PC-3 (cell line): ENCODE measurements around the gene USP3.

Source experiments
- EZH2 ChIP-seq: fragments of 300-600 bp; sonication (generic); IDR thresholded peaks from one replicate; pipeline ENCODE4 v1.6.1; 2017; ENCODE audit warnings: antibody characterized with exemption, mild to moderate bottlenecking, low read length; ENCODE audit not compliant: unreplicated experiment
- EZH2phosphoT487 ChIP-seq: fragments of 300-600 bp; sonication (generic); IDR thresholded peaks from 2 replicates; pipeline ENCODE4 v1.6.1; 2018; ENCODE audit warnings: mild to moderate bottlenecking, antibody characterized with exemption, low read length, borderline replicate concordance
- TF ChIP-seq, protein P1 (sequence below): fragments of 300-600 bp; sonication (generic); conservative IDR thresholded peaks from 2 replicates; pipeline ENCODE4 v1.5.1; 2017; ENCODE audit warnings: antibody characterized with exemption, low read depth, mild to moderate bottlenecking, low read length

DNA sequence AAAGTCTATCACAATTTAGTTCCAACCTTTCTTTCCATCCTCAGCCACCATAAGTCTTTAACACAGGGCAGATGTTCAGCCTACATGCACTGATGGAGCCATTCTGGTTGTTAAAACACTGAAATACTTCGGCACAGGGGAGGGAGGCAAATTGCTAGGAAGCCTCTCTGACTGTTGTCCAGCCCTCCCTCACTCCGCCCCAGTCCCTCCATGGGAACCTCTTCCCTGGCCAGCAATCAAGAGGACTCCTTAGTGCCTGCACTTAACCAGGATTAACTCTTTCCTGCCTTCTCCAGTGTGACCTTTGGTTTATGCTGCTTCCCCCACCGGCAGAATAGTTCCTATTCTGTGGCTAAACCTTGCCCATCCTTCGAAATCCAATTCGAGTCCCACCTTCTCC lies 47.0 kb upstream of the USP3 start:
- TF ChIP-seq, protein P1, sequence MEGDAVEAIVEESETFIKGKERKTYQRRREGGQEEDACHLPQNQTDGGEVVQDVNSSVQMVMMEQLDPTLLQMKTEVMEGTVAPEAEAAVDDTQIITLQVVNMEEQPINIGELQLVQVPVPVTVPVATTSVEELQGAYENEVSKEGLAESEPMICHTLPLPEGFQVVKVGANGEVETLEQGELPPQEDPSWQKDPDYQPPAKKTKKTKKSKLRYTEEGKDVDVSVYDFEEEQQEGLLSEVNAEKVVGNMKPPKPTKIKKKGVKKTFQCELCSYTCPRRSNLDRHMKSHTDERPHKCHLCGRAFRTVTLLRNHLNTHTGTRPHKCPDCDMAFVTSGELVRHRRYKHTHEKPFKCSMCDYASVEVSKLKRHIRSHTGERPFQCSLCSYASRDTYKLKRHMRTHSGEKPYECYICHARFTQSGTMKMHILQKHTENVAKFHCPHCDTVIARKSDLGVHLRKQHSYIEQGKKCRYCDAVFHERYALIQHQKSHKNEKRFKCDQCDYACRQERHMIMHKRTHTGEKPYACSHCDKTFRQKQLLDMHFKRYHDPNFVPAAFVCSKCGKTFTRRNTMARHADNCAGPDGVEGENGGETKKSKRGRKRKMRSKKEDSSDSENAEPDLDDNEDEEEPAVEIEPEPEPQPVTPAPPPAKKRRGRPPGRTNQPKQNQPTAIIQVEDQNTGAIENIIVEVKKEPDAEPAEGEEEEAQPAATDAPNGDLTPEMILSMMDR: no peak
- TF ChIP-seq EZH2 (no peak), EZH2phosphoT487 (no peak)
